Stimulated activated CD4-positive, alpha-beta T cell treated with anti-CD3 and anti-CD28 coated beads, Interleukin-15, amount 100 ng/mL, for 24 hours (primary cell): ENCODE results near the gene SCD.

Experiments
- DNase-seq: peaks from one replicate; pipeline ENCODE4 v3.0.0-alpha.2; 2020

SCD gene

GRCh38 chr10:100340948-100341847 is 5.8 kb upstream of the SCD start:
- DNase-seq: no peak

GRCh38 chr10:100341953-100342626 is 4.9 kb upstream of the SCD start:
- peak; percentile 62 for DNase-seq

GRCh38 chr10:100342627-100342972 is 4.4 kb upstream of the SCD start:
- no peak for DNase-seq

GRCh38 chr10:100344241-100344788 is 2.7 kb upstream of the SCD start:
- DNase-seq: no peak

GRCh38 chr10:100345570-100346330 is 1.3 kb upstream of the SCD start:
- no peak for DNase-seq

- DNase-seq: peak; percentile 89
These were observed 675 bp upstream of the SCD start for GRCh38 chr10:100346351-100346764.

GRCh38 chr10:100347568-100348195 is 649 bp downstream of the SCD start:
- DNase-seq: peak; percentile 26

- no peak for DNase-seq
These were observed 1.4 kb downstream of the SCD start for GRCh38 chr10:100348389-100348927.

- DNase-seq: no peak
These were observed 2.1 kb downstream of the SCD start for GRCh38 chr10:100349087-100349486.

- DNase-seq: no peak
These were observed 2.6 kb downstream of the SCD start for GRCh38 chr10:100349672-100350071.

- no peak for DNase-seq
These were observed 4.0 kb downstream of the SCD start for GRCh38 chr10:100350914-100351485.

- no peak for DNase-seq
These were observed 6.9 kb downstream of the SCD start for GRCh38 chr10:100353770-100354485.

GRCh38 chr10:100355086-100355485 is 8.1 kb downstream of the SCD start:
- DNase-seq: no peak

- DNase-seq: no peak
These were observed 9.3 kb downstream of the SCD start for GRCh38 chr10:100356067-100357017.

GRCh38 chr10:100357059-100357858 is 10.2 kb downstream of the SCD start:
- DNase-seq: no peak

- no peak for DNase-seq
These were observed 12.0 kb downstream of the SCD start for GRCh38 chr10:100359030-100359432.

- DNase-seq: no peak
These were observed 12.6 kb downstream of the SCD start for GRCh38 chr10:100359529-100360150.

- DNase-seq: no peak
These were observed 13.2 kb downstream of the SCD start for GRCh38 chr10:100360234-100360633.
